IMR-90 (cell line): ENCODE data around the gene CALR. TPM values are rescaled to one million over a fixed set of nuclear protein-coding genes. Genes with fewer than 3 reads are reported as not detected.

Experiments
- ATAC-seq: fragments of 200-7000 bp; cut with Tn5 transposase; 2 replicates; pipeline ENCODE4 v1.9.1; 2020; ENCODE audit warnings: low read depth, mild to moderate bottlenecking, moderate library complexity
- BruUV-seq: library from RNA; stranded (reverse); fragments of 400-500 nt; replicated peaks from 2 replicates; lab custom pipeline; 2021; lab: Mats Ljungman, UMichigan
- CTCF ChIA-PET: fragments of 300-600 bp; formaldehyde crosslinking; extraction: SDS; loops from one replicate; lab custom pipeline; 2021; ENCODE audit warnings: antibody characterized with exemption; lab: Yijun Ruan, JAX
- POLR2A ChIA-PET: fragments of 300-600 bp; sonication (Branson Sonifier 250); formaldehyde crosslinking; loops from one replicate; lab custom pipeline; 2022; ENCODE audit warnings: antibody characterized with exemption; ENCODE audit not compliant: unreplicated experiment; lab: Charles Lee
- DNase-seq: peaks from one replicate; pipeline ENCODE4 v3.0.0; 2013
- H2AFZ ChIP-seq: replicated peaks from 2 replicates; pipeline ENCODE3; 2013; ENCODE audit warnings: low read length, mild to moderate bottlenecking; ENCODE audit not compliant: poor library complexity
- H2AK5ac ChIP-seq: 2 replicates; pipeline ENCODE4 v1.6.1; 2013; ENCODE audit warnings: low read depth, low read length, inconsistent platforms
- H2AK9ac ChIP-seq: replicated peaks from 2 replicates; pipeline ENCODE3; 2013; ENCODE audit warnings: mild to moderate bottlenecking, low read depth, low read length, moderate library complexity; ENCODE audit not compliant: poor library complexity
- H2BK120ac ChIP-seq: 2 replicates; pipeline ENCODE4 v1.6.1; 2013; ENCODE audit warnings: low read depth, low read length, inconsistent platforms
- H2BK15ac ChIP-seq: 3 replicates; pipeline ENCODE4 v1.6.1; 2013; ENCODE audit warnings: low read depth, low read length, inconsistent platforms
- H2BK20ac ChIP-seq: 2 replicates; pipeline ENCODE4 v1.6.1; 2013; ENCODE audit warnings: low read depth, mild to moderate bottlenecking, inconsistent platforms, low read length, moderate library complexity
- H2BK5ac ChIP-seq: 2 replicates; pipeline ENCODE4 v1.6.1; 2013; ENCODE audit warnings: mild to moderate bottlenecking, low read depth, low read length, inconsistent platforms; ENCODE audit not compliant: poor library complexity, severe bottlenecking
- H3K14ac ChIP-seq: replicated peaks from 2 replicates; pipeline ENCODE4 v1.6.1; 2013; ENCODE audit warnings: low read depth, low read length, inconsistent platforms
- H3K18ac ChIP-seq: 2 replicates; pipeline ENCODE4 v1.6.1; 2013; ENCODE audit warnings: low read depth, low read length, control low read depth
- H3K23ac ChIP-seq: 2 replicates; pipeline ENCODE4 v1.6.1; 2013; ENCODE audit warnings: low read depth, low read length, inconsistent platforms
- H3K27ac ChIP-seq: 2 replicates; pipeline ENCODE4 v1.5.1; 2013; ENCODE audit warnings: mild to moderate bottlenecking, control low read depth, low read length; ENCODE audit not compliant: insufficient read depth
- H3K27me3 ChIP-seq: 2 replicates; pipeline ENCODE4 v1.6.1; 2013; ENCODE audit warnings: low read length; ENCODE audit not compliant: control insufficient read depth, insufficient read depth
- H3K36me3 ChIP-seq: 2 replicates; pipeline ENCODE4 v1.6.1; 2013; ENCODE audit warnings: low read length, mixed read lengths; ENCODE audit not compliant: control insufficient read depth, insufficient read depth
- H3K4ac ChIP-seq: 2 replicates; pipeline ENCODE4 v1.6.1; 2013; ENCODE audit warnings: low read depth, low read length, inconsistent platforms
- H3K4me1 ChIP-seq: 2 replicates; pipeline ENCODE4 v1.6.1; 2013; ENCODE audit warnings: low read length, mixed read lengths; ENCODE audit not compliant: control insufficient read depth, insufficient read depth
- H3K4me2 ChIP-seq: 2 replicates; pipeline ENCODE4 v1.6.1; 2013; ENCODE audit warnings: low read depth, mild to moderate bottlenecking, control low read depth, low read length, moderate library complexity
- H3K4me3 ChIP-seq: 2 replicates; pipeline ENCODE4 v1.5.1; 2013; ENCODE audit warnings: low read depth, mild to moderate bottlenecking, control low read depth, low read length, moderate library complexity; ENCODE audit not compliant: insufficient read depth
- H3K56ac ChIP-seq: 2 replicates; pipeline ENCODE4 v1.6.1; 2013; ENCODE audit warnings: low read length, inconsistent platforms; ENCODE audit not compliant: insufficient read depth; ENCODE audit errors: extremely low read depth
- H3K79me1 ChIP-seq, 2 experiments: 2 replicates each; pipeline ENCODE4 v1.6.1; 2013; ENCODE audit warnings: low read length in 2 of 2, inconsistent platforms in 1 of 2, low read depth in 1 of 2
- H3K9ac ChIP-seq: 2 replicates; pipeline ENCODE4 v1.6.1; 2013; ENCODE audit warnings: low read depth, low read length, control low read depth
- H3K9me1 ChIP-seq: 2 replicates; pipeline ENCODE4 v1.6.1; 2013; ENCODE audit warnings: low read length, inconsistent platforms; ENCODE audit not compliant: insufficient read depth
- H3K9me3 ChIP-seq: 2 replicates; pipeline ENCODE4 v1.6.1; 2013; ENCODE audit warnings: low read length; ENCODE audit not compliant: control insufficient read depth, insufficient read depth
- H4K20me1 ChIP-seq: 2 replicates; pipeline ENCODE4 v1.6.1; 2013; ENCODE audit warnings: low read length, inconsistent platforms; ENCODE audit not compliant: insufficient read depth
- H4K5ac ChIP-seq: 2 replicates; pipeline ENCODE4 v1.6.1; 2013; ENCODE audit warnings: mild to moderate bottlenecking, low read depth, low read length, control low read depth
- H4K8ac ChIP-seq, 2 experiments: 2 replicates each; pipeline ENCODE4 v1.6.1; 2013; ENCODE audit warnings: low read depth in 2 of 2, low read length in 2 of 2, control low read depth in 1 of 2, inconsistent platforms in 1 of 2
- H4K91ac ChIP-seq: 2 replicates; pipeline ENCODE4 v1.6.1; 2013; ENCODE audit warnings: low read depth, low read length, inconsistent platforms; ENCODE audit not compliant: insufficient read depth
- MAFK ChIP-seq: IDR thresholded peaks from 2 replicates; pipeline ENCODE4 v1.6.1; 2012; ENCODE audit warnings: low read depth, low read length, improper control_type of control experiment
- WGBS, 2 experiments: methylation state at CpG; one replicate each; pipeline versions ENCODE4 v1.1.5 to v1.1.7; 2013; ENCODE audit warnings: missing lambda C conversion rate in 2 of 2; ENCODE audit not compliant: insufficient read length in 1 of 2; ENCODE audit errors: extremely low coverage in 2 of 2; 5-methylcytosine and 5-hydroxymethylcytosine counted together
- dilution Hi-C: fragments of 300-500 bp; cut with HindIII; formaldehyde crosslinking; loops from one replicate; pipeline ENCODE4 v1.14.3; 2018; ENCODE audit warnings: low sequenced_read_pairs; ENCODE audit not compliant: unreplicated experiment
- in situ Hi-C: fragments of 300-500 bp; cut with MboI; formaldehyde crosslinking; loops from 3 replicates; pipeline ENCODE4 v1.14.3; 2019; ENCODE audit warnings: low sequenced_read_pairs, inconsistent platforms, mixed read lengths
- intact Hi-C: fragments of 100-400 bp; cut with micrococcal nuclease; formaldehyde crosslinking; loops from 2 replicates; pipeline ENCODE4 v1.10.0; 2022
- polyA plus RNA-seq, 3 experiments: library from polyadenylated mRNA; depleted of rRNA; stranded (reverse); fragments of >200 nt; gene quantifications; 2 replicates each; pipeline ENCODE4 v1.2.3, GENCODE V29; 2012; ENCODE audit warnings: low replicate concordance in 1 of 3
- total RNA-seq: library from RNA; depleted of rRNA; stranded (reverse); fragments of >200 nt; gene quantifications from 2 replicates; pipeline ENCODE4 v1.2.3, GENCODE V29; 2012

Gene CALR
- total and polyA plus RNA-seq, 2 of the 4 experiments (the other 2 are of a cell fraction) = 1,932 to 3,358 TPM

DNA sequence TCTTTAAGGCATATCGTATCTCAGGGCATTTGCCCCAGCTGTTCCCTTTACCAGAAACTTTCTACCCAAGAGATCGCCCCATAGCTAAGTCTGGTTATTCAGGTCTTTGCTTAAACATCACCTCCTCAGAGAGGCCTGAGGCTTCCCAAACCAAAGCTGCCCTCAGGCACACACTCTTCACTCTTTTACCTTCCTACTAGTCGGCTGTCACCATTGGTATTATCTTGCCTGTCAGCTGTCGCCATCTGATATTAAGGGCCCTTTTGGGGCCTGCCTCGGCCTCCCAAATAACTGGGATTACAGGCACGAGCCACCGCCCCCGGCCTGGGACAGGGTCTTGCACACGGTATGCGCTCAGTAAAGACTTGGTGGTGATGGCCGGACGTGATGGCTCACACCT, 17.6 kb downstream of the CALR start:
- in situ Hi-C loops (no loop called here), intact Hi-C loops (no loop called here), dilution Hi-C loops (no loop called here)
- H3K14ac ChIP-seq = peak overlapping the region; percentile 50
- peak overlapping the region; percentile 47 to 98; a peak in 2 of 4 replicates for H4K8ac ChIP-seq
- H3K9ac ChIP-seq = peak overlapping the region; percentile 93
- H3K4ac ChIP-seq = peak overlapping the region; percentile 53
- no peaks in the 10 kb centered on the region for H3K27me3 ChIP-seq
- peak overlapping the region; percentile 93 for H3K4me2 ChIP-seq
- no peak overlapping the region for H2BK20ac ChIP-seq
- peaks cover 25% of the 10 kb centered on the region; the same call in 1 of the 2 replicates for H4K20me1 ChIP-seq
- no peak overlapping the region for H2BK15ac ChIP-seq
- no peak for ATAC-seq
- no TSS peak for BruUV-seq
- ChIA-PET POLR2A (interaction anchor here (1.0 kb wide), 1 partner anchor 10 kb away, joined by 4 read pairs; the partner anchor contains the start of gene RAD23A), CTCF (interaction anchor here (3.2 kb wide), 1 partner anchor 10 kb away, joined by 18 read pairs; no protein-coding TSS in a partner anchor)
- H3K27ac ChIP-seq = peak overlapping the region; percentile 9
- no peak overlapping the region for H3K56ac ChIP-seq
- no peak for TF ChIP-seq MAFK
- H3K79me1 ChIP-seq = peaks cover 15 to 54% of the 10 kb centered on the region in 2 experiments
- peaks cover 34% of the 10 kb centered on the region for H3K36me3 ChIP-seq
- peaks cover 25% of the 10 kb centered on the region for H3K4me1 ChIP-seq
- peaks cover 5% of the 10 kb centered on the region; the same call in 1 of the 2 replicates for H3K9me1 ChIP-seq
- no peak for DNase-seq
- H3K23ac ChIP-seq = peak overlapping the region; percentile 41
- H2AK9ac ChIP-seq = peak overlapping the region; percentile 88
- no peak overlapping the region; the same call in 1 of the 2 replicates for H4K91ac ChIP-seq
- 69% methylated on average over 6 of the region's 12 CpGs; no CpG with 5 or more reads in 1 of the 2 experiments for WGBS, 2 experiments
- H3K9me3 ChIP-seq = no peaks in the 10 kb centered on the region
- H3K4me3 ChIP-seq = peak overlapping the region; percentile 98
- no peak overlapping the region for H2BK120ac ChIP-seq
- no peak overlapping the region for H3K18ac ChIP-seq
- peak overlapping the region; percentile 13 for H2AFZ ChIP-seq
- H4K5ac ChIP-seq = peak overlapping the region; percentile 98
- H2AK5ac ChIP-seq = peak overlapping the region; percentile 12
- no peak overlapping the region for H2BK5ac ChIP-seq
